T-helper 1 cell treated with Interleukin-12 subunit alpha and Interleukin-12 subunit beta and Interleukin-4 antibody, amounts not matched to agents 30 ng/mL and 1 ng/mL, for 36 hours (primary cell): Measurements from ENCODE around the gene TRMT61A. TPM values are rescaled to one million over a fixed set of nuclear protein-coding genes. Genes with fewer than 3 reads are reported as not detected.

ENCODE experiments used
- intact Hi-C: fragments of 100-400 bp; cut with micrococcal nuclease; formaldehyde crosslinking; loops from one replicate; pipeline ENCODE4 v1.15.1; 2024
- total RNA-seq: library from RNA; stranded (reverse); gene quantifications from 2 replicates; pipeline ENCODE4 v1.2.3, GENCODE V29; 2022

Gene TRMT61A
- total RNA-seq, 1 donor from 2014 or later: 11.0 TPM

GRCh38 chr14:103545219-103545914 is 16.4 kb downstream of the TRMT61A start:
- intact Hi-C loops: loop anchor here (5.0 kb wide), 1 partner anchor 468 kb away; no protein-coding TSS in a partner anchor

DNA sequence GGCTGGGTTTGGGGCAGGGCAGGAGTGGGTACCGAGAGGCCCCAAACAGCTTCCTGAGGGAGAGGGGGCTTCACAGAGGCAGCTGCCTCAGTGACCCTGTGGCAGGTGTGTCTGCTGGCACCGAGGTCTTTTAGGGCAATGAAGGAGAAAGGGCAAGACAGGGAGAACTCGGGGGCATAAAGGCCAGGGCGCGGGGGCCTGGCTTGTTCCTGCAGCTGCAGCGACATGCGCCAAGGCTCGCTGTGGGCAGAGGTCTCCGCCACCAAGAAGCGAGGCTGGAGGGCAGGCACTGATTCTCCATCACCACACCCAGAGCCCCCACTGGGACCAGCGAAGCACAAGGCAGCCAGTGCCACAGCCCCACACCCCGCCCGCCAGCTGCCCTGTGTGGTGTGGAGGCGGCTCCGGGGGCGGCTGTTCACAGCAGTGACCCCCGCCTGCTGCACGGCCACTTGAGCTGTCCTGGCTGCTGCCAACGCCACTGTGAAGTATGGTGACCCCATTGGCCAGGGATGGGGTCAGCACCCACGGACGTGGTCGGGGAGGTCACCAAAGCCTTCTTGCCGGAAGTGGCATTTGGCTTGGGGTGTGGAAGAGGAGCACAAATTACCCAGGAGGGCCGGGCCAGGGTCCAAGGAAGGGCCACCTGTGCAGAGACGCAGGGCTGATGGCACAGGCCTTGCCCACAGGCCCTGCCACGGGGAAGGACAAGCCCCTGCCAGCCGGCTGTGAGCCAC is 17.1 kb downstream of the TRMT61A start:
- intact Hi-C loops: loop anchor here (1.0 to 5.0 kb wide), 3 partner anchors 28 to 469 kb away; no protein-coding TSS in a partner anchor

DNA sequence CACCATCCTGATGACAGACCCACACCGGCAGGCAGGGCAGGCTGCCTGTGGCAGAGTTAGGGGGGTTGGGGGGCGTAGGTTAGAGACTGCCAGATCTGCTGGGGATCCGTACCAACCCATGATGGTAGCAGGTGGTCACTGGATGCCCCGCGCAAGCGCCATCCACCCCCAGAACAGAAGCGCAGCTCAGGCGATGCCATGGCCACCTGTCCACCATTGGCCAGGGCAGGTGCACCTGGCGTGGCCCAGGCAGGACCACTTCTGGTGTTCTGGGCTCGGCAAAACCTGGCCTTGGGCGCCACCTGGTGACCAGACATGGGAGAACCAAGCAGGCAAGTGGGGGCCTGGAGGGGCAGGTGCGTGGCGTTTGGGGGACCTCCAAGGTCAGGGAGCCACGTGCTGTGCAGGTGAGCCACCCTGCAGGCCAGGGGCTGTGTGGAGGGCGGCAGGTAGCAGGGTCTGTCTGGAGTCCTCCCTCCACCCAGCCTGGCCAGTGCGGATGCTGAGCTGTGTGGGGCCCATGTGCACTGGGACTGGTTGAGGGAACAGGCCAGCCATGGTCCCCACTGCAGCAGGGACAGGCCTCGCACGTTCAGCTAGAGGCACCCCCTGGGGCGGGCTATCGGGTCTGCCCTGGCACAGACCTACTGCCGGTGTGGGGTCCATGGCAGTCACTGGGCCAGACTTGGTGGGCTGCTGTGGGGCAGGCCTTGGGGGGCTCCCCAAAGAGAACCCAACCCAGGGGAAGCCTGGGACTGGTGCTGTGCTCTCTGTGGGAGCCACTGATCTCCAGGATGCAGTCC is 17.9 kb downstream of the TRMT61A start:
- intact Hi-C loops: loop anchor here (1.0 to 5.0 kb wide), 3 partner anchors 29 to 470 kb away; no protein-coding TSS in a partner anchor

DNA sequence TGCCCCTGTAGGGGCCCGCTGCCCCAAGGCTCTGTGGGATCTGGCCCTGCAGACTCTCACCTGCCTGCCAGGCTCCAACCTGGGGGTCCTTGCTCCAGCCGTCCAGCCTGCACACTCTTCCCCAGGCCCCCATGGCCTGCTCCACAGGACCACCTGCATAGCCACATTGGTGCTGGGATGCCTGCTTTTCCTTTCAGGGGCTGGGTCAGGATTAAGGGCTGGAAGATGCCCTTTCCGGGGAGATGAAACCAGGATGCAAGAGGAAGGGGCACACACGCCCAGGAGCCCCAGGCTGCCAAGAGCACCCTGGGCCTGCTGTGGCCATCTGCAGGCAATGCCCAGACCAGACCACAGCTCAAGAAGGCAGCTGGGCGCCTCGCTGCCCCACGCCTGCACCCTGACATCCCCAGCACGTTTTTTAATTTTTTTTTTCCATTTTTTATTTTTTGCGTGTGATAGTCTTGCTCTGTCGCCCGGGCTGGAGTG is 18.5 kb downstream of the TRMT61A start:
- intact Hi-C loops: loop anchor here (5.0 kb wide), 1 partner anchor 470 kb away; no protein-coding TSS in a partner anchor

DNA sequence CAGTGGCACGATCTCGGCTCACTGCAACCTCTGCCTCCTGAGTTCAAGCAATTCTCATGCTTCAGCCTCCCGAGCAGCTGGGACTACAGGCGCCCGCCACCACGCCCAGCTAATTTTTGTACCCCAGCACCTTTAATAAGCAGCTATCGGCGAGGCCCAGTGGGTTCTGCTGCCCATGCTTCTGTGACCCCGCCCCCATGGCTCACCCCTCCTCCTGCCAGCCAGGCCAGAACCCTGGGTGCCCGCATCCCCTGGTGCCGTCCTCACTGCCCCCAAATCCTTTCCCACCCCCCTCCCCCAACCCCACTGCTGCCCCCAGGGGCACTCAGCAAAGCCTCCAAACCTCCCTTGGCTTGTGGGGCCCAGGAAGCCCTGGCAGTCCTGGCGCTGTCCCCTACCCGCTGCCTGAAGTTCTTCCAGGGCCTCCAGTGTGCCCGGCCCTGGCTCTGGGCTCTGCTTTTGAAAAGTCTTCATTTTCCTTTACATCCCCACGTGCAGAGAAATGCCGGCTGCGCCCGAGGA is 19.0 kb downstream of the TRMT61A start:
- intact Hi-C loops: loop anchor here (5.0 kb wide), 1 partner anchor 471 kb away; no protein-coding TSS in a partner anchor

GRCh38 chr14:103548463-103549351 is 19.7 kb downstream of the TRMT61A start:
- intact Hi-C loops: loop anchor here (5.0 kb wide), 1 partner anchor 471 kb away; no protein-coding TSS in a partner anchor

GRCh38 chr14:103549361-103550311 is 20.6 kb downstream of the TRMT61A start:
- intact Hi-C loops: loop anchor here (5.0 kb wide), 1 partner anchor 472 kb away; no protein-coding TSS in a partner anchor

DNA sequence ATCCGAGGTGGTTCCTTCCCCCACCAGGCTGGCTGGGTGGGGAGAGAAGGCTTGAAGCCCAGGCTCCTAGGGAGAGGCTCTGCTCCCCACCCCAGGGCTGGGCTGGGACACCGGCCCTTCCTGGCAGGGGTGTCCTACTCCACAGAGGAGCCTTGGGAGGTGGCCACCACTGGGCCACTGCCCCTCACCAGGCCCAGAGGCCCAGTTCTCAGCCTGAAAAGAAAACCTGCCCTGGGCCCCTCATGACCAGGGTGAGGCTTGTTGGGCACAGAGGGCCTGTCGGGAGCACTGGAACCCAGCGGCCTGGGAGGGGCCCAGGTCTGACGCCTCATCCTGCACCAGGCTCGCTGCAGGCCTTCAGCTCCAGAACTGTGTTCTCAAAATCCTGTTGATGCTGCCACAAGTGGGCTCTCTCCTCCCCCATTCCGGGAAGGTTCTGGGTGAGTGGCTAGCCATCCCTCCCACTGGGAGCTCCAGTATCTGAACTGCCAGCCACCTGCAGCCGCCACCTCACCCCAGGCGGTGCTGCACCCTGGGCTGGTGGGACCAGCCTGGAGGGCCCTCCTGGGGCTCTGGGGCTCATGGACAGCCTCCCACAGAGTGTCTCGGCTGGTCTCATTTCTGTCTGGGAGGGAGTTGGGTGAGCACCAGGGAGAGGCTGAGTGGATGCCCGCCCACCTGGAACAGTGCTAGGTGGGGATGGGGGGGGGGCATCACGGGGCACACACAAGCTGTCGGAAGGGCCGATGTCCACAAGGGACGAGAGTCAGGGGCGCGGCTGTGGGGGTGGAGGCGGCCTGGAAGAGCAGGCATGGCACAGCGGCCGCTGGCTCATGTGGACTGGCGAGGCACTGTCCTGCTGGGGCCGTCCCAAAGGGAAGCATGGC is 21.7 kb downstream of the TRMT61A start:
- intact Hi-C loops: no loop called here

- intact Hi-C loops: no loop called here
These were observed 22.4 kb downstream of the TRMT61A start for GRCh38 chr14:103551338-103551762.

DNA sequence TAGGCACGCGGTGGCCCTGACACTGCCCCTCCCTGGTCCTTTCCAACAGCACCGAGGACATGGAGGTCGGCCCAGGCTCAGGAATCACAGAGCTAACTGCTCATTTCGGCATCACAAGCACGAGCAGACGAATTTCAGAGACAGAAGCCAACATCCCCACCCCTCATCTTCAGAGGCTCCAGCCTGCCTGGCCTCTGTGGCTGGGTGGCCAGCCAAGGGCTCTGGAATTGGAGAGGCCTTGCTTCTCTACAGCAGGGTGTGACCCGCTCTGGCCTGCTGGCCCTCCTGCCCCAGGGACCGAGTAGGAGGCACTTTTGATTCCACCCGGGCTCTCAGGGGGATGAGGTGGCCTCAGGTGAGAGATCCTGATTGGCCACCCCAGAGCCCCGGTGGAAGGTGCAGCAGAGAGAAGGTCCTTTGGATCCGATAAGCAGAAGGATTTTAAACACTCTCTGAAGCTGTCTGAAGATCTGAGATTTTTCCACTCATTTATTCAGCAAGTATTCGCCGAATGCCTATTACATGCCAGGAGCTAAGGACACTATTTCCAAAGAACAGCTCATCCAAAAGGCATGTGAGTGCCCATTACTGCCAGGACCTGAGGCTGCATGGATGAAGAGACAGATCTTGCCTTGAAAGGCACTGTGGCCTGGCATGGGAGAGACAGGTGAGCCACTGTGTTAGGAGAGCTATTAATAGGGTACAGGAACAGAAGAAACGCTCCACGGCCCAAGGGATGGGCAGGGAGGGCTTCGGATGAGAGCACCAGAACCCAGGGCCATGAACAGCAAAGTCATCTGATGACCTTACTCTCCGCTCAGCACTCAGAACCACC is 23.2 kb downstream of the TRMT61A start:
- intact Hi-C loops: no loop called here

- intact Hi-C loops: no loop called here
These were observed 23.8 kb downstream of the TRMT61A start for GRCh38 chr14:103552846-103553210.

DNA sequence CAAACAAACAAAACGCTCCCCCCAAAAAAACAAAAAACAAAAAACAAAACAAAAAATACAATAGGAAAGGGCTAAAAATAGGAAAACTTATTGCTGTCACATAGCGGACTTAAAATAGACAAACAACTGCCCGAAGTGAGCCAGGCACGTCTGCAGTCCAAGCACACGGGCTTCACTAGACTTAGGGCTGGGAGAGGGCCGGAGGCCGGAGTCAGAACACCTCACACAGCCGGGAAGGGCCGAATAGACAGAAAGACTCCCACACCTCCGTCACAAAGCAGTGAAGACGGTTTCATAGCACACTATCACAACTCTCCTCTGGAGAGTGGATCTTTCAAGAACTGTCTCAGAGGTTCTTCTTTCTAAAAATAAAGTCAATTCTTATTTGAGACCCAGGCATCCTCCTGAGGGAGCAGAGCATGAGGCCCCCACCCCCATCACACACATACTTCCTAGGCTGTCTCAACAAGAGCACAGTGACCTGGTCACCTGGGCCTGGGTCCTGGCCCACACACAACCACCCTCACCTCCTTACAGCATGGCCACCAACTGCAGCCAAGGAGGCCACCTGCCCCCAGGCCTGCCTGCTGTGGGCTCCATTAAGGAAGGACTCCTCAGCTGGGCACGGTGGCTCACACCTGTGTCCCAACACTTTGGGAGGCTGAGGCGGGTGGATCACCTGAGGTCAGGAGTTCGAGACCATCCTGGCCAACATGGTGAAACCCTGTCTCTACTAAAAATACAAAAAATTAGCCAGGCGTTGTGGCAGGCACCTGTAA is 26.8 kb downstream of the TRMT61A start:
- intact Hi-C loops: no loop called here

- intact Hi-C loops: no loop called here
These were observed 28.2 kb downstream of the TRMT61A start for GRCh38 chr14:103556946-103557758.

DNA sequence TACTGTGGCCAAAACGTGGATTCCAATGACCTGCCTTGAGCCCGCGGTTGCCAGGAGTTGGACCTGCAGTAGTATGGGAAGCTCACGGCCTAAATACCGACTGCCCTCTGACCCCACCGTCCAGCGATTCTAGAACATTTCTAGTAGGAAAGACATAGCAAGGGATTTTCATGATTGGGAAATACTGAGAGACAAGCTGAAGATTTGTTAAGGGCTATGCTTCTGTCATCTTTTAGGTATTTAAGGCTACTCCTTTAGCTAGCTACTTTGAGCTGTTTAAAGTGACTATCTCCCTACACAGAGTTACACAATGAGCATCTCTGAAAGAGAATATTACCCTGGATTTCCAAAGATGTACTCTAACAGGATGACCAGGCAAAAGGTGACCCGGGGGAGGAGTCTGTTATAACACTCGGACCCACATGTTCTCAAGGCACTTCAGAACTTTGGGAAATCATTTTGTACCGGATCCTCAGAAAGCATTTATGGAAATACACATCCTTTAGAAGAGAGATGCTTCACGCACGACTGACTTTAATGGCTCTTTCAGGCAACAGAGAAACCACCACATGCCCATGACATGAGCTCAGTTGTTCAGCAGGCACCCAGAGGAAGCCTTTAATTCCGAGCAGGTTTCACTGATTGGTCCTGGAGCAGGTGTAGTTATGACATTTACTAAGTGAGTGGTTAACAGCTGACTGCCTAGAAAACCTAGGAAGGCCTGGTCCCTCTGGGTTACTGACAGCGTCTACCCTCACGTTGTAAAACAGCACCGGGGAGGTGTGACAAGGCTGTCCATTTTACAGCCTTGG is 29.3 kb downstream of the TRMT61A start:
- intact Hi-C loops: no loop called here
